NCI-H2227 (cell line): ENCODE results near the gene TTLL6.

Source experiments
- DNase-seq: peaks from one replicate; lab custom pipeline; 2025; ENCODE audit not compliant: unreplicated experiment; lab: John Stamatoyannopoulos, UW

Gene TTLL6

DNA sequence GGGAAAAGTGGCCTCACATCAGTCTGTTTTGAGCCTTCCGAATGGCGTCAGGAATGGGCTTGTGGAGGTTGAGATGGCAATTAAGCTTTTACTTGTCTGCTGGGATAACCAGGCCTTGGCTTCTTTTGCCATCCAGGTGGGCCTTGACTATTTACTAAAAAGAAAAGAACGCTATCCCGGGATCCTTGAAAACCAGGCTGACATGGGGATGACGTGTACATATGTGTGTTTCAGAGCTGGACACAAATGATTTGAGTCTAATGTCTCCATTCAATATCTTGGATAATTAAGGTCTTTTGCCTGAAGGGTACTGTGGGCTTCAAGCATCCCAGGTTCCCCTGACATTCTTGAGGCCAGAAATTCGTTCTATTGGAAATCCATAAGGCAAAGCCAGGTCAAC, 55.9 kb downstream of the TTLL6 start:
- DNase-seq, result no peak

DNA sequence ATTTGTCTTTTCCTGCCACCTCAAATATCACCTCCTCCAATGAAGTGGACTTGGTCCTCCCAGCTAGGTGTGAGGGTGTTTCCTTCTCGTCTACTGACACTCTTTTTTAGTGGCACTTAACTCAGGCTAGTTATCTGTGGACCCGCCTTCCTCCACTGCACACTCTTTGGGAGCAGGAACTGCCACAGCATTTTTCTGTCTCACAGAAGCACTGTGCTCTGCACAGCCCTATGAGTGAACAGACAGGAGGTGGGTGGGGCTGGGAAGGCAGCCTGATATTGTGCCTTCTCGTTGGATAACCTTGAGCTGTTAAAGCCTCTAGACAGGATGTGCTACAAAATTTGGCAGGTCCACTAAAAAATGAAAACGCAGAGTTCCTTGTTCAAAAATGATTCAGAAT, 56.6 kb downstream of the TTLL6 start:
- DNase-seq, result no peak

DNA sequence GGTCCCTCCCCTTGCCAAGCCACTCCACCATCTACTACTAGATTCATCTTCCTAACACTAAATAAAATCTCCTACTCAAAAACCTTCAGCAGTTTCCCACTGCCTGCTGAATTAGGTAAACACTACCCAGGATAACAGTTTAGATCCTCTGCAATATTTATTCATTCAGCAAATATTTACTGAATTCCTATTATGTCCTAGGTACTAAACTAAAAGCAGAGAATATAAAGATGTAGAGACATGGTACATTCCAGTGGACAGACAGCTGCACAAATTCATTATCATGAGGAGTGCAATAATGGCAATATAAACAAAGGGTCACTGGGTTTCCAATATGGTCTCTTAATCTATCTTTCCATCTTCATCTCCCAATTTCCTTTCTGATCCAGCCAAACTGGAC, 57.7 kb downstream of the TTLL6 start:
- DNase-seq, result no peak

DNA sequence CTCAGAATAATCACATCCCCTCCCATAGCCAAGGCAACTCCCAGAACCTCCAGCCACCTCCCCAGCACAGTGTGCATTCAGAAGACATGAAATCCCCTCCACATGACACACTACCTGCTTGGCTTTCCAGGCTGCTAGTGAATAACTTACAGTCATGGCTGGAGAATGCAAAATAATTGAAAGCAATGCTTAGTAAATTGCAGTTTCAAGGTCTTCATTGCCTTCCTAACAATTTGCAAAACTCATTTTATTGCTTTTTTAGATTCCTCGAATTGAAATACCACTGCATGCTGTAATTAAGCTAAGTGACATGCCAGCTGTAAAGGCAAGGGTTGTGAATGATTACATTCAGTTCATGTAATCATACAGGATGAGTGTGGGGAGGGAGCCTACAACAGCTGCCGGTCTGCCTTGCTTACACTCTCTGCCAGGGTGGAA, 59.5 kb downstream of the TTLL6 start:
- peak; percentile 54 for DNase-seq

DNA sequence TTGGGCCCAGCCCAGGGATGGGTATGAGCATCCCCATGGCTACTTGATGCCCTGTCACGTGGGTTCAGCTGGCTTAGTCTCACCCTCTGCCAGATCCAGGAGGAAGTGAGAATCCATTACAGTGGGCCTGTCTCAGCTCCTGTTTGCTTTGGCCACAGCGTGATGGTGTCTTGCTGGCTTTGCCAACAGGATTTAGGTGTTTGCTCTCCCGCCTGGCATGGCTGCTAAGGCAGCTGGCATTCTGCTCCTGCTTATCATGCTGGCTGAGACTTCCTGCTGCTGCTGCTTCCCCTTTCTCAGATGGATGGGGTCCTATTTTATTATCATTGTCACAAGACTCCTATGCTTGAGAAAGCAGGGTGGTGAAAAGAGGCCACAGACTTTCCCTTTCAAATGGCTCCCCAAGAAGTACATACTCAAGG, 60.2 kb downstream of the TTLL6 start:
- no peak for DNase-seq

DNA sequence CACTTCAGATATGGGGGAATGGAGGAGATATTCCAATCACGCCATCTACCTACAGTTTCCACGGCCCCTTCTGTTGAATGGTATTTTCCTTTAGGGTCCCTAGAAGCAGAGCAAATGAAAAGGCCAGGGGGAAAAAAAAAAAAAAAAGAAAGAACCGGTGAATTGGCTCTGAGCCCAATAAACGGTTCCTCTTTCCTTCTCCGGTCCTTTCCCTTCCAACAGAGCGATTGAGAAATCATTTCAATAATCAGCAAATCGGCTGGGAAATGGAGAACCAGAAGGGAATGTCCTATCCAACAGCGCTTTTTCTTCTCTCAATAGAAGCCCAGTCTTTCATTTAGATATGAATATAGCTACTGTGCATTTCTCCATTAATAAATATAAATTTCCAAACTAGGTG, 61.7 kb downstream of the TTLL6 start:
- DNase-seq, result no peak

DNA sequence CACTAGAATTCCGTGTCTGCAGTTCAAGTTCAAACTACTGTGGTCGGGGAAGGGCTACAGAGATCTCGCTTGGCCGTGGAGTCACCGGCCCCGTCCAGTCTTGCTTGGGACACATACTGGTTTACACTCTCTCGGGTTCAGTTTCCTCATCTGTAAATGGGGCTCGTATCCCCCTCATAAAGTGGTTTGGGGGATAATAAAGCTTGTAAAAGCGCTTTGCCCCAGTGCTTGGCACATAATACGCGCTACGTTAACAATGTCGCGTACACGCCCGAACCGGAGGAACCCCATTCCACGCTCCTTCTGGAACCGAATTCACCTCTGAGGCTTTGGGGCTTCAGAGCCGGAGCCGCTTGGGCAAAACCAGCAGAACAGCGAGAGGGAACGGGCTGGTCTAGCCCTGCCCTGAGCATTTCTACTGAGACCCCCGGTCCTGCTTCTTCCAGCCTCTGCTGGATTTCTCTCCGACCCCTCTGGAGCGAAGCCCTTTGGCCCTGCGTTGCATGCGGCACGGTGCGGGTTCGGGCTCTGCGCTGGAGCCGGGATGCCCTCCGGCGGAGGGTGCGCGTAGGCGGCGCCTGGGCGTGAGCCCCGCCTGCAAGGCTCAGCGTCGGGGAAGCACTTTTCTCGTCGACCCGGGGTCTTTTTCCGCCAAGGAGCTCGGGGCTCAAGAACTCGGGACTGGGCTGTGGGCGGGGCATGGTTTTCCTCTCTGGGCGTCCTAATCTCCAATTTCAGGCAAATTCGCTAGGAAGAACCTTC, 62.3 kb downstream of the TTLL6 start:
- peak; percentile 28 for DNase-seq

DNA sequence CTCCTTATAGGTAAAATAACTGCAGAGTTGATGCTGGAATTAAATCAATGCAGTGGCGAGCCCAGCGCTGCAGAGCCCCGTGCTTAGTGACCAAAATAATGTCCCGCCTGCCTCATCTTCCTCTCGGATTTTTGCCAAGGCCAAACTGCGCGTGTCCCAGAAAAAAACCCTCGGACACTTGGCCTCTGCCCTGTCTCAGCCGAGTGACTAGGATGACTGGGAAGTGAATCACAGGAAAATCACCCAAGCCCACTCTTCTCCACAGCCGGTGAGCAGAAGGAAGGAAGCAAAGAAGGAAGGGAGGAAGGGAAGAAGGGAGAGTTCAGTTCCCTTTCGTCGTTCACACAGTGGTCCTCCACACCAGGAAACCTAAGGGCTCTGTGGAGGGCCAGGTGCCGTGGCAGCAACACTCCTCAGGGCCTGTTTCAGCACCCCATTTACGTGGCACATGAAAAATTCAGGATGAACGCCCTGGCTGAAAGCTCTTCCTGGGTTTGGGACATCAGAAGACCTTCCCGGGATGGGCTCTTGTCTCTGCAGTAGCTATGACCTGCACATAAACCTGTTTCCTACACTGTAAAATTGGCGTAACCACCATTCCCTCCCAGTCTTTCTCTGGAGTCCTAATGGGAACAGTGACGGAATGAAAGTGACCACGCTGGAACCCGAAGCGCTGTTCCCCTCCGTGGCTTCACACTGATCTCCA, 63.1 kb downstream of the TTLL6 start:
- no peak for DNase-seq

DNA sequence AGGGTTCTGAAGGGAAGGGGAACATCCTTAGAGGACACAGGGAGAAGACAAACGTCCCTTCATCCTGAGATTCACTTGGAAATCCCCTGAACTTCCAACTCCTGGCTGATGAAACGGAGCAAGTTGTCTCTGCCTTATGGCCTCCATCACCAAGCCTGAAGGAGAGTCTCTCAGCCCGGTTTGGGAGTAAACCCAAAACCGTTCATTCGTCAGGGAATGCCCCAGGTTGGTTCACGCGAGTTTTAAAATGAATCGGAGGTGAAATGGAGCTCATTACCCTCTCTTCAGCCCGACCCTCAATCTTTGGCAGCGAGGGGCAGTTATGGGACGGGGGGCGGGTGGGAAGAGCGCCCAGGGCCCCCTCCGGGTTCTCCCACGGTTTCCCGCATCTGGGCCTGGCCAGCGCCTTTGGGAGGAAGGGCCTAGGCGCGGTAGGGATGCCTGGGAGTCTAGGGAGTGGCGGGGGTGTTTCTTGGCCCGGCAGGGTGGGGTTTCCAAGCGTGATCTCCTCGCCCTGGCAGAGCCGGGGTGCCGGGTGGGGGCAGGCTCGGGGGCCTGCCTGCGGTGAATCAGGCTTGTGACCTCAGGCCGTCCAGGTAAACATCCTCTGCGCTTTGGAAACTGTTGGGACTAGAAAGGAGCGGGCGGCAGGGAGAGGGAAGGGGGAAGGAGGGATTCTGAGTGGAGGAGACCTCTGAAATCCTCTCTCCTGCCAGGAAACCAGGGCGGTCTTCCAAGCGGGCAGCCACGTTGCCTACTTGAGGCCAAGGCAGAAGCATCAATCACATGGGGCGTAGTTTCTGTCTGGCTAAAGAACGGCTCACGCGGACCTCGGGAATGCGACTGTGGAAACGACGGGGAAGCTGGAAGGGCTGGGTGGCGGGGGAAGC, 64.4 kb downstream of the TTLL6 start:
- DNase-seq, result no peak

DNA sequence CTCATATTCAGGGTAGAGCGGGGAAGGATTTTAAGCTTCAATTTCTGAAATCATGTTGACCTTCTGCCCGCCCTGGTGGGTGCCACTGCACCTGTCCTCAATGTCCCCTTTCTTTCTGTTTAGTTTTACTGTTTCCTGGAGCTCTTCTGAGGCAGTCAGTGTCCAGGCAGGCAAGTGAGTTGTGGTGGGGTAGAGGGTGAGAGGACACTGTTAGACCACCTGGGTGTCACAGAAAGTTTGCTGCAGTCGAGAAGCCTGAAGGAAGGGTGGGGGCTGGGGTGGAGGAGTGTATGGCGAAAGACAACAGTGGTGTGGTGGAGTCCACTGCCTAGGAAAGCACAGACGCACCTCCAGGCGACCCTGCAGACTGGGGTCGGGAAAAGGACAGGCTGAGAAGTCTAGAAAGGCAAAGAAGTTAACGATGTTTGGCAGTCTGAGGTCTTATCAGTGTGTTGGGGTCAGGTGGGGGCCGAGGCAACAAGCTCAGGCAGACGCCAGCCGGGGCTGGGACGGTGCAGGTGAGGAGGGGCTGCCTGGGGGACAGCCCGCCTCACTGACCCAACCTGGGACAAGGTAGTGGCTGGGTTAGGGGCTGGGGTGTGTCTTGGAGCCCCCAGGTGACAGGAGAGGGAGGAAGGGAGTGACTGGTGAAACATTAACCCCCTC, 65.2 kb downstream of the TTLL6 start:
- DNase-seq, result no peak

DNA sequence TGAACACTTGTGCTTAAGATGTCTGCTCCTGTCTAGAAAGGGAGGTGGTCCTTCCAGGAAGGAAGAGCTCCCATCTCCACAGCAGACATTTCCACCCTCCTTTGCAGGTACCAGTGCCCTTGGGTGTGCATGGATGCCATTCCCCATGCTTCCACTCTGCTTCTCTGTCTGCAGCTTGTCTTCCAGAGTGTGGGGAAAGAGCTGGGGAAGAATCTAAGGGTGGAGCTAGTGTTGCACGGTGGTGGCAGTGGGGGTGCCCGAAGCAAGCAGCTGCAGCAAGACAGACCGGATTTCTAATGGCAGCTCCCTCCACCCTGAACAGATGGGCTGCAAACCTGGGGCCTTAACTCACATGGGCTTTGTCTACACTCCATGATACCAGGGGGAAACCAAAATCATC, 65.9 kb downstream of the TTLL6 start:
- DNase-seq, result no peak

DNA sequence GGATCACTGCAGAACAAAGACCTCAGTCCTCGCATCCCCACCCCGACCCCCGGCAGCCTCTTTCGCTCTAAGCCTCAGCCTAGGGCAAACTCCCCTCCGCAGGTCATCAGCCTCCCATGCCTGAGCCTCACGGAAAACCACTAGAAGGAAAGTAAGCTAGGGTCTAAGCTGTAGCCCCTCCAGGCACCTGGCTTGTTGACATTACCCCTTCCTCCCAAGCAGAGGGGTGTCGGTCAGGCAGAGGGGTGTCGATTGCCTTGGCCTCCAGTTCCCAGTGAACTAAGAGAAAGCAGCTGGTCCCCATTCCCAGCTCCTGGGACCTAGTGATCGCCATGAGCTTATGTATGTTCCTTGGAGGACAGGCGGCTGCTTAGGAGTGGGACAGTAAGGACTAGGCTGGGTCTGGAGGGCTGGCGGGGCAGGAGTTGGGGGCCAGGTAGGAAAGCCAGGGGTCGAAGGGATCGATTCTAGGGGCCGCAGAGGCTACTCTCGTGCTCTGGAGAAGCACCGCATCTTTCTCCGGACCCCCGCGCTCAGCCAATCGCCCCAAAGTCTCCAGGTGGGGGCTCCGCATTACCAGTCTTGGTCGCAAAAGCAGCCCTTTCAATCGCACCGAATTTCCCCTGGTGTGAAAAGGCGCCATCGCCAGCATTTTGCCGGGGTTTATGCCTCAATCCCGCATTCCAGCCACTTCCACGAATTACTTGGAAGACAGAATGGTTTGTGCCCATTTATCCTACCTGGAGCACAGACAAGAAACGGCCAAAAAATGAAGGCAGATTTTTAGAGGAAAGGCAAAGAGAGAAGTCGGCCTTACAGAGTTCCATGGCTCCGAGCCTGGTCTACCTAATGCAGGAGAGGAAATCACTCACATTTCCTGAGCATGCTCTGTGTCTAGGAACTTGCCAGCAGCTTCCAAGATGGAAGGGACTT, 67.1 kb downstream of the TTLL6 start:
- no peak for DNase-seq

DNA sequence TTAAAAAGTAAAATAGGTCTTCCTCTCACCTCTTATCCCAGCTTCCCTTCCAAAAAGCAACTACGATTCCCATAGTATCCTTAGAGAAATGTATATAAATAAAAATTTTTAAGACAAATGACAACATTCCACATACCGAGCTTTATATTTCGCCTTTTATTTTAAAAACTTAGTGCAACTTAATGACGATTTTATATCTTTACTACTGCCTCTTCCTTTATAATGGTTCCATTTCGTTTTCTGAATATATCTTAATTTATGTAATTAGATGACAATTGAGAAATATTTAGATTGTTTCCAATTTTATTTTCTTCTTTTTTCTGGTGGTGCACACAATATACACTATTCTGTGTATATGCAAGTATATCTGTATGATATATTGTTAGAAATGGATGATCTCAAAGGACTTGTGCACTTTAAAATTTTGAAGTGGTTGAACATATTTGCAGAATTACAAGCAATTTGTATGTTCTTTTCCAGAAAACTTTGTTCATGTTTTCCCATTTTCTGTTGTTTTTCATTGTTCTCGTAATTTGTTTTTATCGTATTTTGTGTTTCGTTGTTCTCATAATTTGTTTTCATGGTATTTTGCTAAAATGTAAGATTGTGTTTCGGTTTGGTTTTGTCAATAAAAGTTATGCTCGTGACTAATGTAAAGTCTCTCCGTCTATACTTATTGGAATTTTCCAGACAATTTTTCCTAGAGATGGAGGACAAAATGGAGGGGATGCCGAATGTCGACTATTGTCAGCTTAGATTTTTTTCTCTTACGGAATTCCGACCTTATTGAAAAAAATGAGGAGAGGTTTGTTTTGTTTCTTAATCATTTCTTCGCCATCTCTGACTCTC, 68.1 kb downstream of the TTLL6 start:
- no peak for DNase-seq

DNA sequence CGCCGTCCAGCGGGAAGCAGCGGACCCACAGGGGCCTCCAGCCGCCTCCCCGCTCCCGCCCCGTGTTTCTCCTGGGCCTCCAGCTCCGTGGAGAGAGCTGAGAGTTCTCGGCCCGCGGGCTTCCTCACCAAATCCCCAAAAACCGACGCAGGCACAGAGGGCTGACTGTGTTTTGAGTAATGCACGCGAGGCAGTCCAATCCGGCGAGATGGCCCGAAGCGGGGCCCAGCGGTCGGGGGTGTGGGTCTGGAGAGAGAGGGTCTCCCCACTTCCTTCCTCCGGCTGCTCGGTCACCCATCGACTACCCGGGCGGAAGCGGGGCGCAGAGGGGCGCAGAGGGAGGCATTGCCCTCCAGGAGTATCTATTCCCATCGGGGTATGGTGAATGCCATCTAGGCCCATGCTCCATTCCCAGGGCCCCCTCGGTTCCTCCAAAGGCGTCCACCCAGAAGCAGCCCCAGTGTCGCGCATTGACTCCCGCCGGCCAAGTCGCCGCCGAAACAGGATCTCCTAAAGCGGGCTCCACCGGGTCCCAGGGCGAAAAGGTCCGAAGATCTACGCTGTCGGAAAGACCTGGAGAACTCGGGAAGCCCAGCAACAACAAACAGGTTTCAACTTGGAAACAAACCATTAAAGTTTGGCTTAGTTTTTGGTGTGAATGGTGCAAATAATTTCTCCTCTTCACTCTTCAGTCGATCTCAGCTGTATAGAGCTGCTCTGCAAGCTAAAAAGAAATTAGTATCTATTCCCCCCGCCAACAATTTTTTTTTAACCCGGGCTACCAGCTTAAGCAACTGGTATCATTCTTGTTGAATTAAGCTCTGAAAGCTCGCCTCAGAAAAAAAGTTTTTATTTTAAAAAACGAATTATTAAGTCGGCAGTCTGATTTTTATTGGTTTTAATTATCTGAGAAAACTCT, 69.3 kb downstream of the TTLL6 start:
- no peak for DNase-seq

DNA sequence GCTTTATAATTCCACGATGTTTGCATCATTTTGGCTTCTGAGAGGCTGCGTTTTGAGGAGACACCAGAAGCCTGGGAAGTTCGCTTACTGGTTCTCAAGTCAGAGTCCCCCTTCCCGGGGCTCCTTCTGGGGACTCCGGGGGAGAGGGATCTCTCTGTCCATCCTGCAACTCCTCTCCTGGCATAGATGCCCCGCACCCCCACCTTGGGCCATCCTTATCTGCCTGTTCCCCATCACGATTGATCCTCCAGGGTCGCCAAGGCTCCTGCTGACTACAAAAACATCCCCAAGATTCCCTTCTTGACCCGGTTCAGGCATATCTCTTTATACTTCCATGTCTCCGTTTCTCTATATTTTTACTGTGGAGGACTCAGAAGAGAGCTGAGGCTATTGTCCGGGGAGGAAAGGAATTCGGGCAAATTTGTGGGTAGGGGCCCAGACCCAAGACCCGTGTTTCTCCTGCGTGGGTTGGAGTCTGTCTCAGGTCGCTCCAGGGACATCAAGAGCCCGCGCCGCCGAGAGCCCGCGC, 70.0 kb downstream of the TTLL6 start:
- no peak for DNase-seq

DNA sequence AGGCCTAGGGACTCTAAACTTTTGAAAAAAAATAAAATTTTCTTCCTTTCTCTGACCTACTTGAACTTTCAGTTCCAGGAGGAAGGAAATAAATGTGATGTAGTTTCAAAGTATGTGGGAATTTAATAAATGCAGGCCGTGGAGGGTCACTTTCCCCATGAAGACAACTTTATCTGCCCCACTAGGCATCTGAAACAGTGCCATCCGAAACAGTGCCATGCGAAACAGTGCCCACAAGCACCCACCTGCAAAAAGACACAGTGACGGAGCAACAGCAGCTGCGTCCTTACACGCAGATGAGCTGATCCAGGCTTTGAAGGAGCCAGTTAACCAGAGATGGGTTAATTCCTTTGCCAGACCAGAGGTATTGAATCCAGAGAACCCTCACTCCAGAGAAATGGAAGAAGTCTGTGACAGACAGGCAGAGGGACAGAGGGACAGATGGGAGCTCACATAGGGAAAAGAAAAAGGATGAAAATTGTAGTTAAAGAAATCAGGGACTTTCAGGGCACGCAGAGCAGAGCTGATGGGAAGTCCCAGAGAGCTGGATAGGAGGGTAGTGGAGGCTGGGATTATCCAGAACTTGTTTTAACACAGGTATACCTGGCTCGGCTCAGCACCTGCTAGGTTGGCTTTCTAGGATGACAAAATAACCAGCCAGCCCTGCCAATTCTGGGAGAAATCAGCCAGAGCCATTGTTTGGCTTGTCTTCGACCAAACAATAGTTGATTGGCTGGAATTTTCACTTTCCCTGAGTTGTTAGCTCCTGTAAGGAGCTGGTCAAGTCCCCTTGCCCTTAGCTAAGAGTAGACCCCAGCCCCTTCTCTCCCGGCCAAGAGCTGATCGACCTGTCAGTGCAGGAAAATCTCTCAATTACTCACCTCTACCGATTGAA, 71.4 kb downstream of the TTLL6 start:
- DNase-seq, result no peak

DNA sequence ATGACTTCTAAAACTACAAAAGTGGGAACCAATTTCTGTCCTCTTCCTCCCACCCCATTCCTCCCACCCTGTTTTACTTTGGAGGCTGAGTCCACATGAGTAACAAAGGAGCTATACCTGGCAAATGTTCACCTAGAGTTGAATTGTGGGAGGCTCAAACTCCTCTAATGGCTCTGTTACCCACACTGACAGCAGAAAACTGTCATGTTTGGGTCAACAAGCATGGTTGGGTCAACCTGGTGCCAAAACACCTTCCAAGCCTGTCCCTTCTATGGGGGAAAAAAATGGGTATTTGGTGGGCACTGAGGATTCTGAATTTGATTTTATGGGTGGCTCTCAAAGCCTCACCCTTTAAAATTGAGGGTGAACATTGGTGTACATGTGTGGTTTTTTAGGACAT, 76.5 kb downstream of the TTLL6 start:
- no peak for DNase-seq
